ENCODE results near the gene XYLT1. TPM values are rescaled to one million over a fixed set of nuclear protein-coding genes. Genes with fewer than 3 reads are reported as not detected.

Gene XYLT1
- total RNA-seq, 2 donors from 2014 or later, result 5.1 to 19.3 TPM

DNA sequence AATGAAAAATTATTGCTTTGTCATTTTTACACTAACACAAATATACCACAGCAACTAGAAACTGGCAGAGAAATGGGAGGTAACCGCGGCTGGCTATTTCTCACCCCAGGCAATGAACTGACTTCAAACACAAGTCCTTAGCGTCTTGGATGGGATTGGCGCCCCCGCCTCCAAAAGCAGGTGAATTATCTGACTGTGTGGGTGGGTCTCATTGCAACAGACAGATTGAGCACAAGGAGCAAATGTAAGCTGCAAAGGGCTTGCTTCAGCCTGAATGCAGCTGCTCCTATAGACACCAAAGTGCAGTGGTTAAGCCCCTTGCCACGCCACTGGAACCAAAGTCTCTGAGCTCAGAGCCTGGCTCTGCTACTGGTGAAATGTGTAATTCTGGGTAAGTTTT, 225.0 kb downstream of the XYLT1 start:
- no peaks in the 10 kb centered on the region for H3K9me3 ChIP-seq
- H3K4me1 ChIP-seq (replicated peaks), result no peaks in the 10 kb centered on the region
- H3K36me3 ChIP-seq, result no peaks in the 10 kb centered on the region
- H3K4me3 ChIP-seq, result no peak overlapping the region
- no peaks in the 10 kb centered on the region for H3K27me3 ChIP-seq (replicated peaks; ENCODE audit: insufficient read depth)
- DNase-seq (ENCODE audit: low spot score), result no peak
- 62% methylated on average over 6 of the region's 6 CpGs for WGBS
- TF ChIP-seq POLR2A (IDR thresholded peaks at IDR 0.05) (no peak), POLR2AphosphoS5 (IDR thresholded peaks at IDR 0.05) (no peak)
- TF ChIP-seq, protein P1, sequence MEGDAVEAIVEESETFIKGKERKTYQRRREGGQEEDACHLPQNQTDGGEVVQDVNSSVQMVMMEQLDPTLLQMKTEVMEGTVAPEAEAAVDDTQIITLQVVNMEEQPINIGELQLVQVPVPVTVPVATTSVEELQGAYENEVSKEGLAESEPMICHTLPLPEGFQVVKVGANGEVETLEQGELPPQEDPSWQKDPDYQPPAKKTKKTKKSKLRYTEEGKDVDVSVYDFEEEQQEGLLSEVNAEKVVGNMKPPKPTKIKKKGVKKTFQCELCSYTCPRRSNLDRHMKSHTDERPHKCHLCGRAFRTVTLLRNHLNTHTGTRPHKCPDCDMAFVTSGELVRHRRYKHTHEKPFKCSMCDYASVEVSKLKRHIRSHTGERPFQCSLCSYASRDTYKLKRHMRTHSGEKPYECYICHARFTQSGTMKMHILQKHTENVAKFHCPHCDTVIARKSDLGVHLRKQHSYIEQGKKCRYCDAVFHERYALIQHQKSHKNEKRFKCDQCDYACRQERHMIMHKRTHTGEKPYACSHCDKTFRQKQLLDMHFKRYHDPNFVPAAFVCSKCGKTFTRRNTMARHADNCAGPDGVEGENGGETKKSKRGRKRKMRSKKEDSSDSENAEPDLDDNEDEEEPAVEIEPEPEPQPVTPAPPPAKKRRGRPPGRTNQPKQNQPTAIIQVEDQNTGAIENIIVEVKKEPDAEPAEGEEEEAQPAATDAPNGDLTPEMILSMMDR (IDR thresholded peaks at IDR 0.05), result no peak
- no peak overlapping the region for H3K27ac ChIP-seq
- intact Hi-C loops (cut with DNase I), result no loop called here

DNA sequence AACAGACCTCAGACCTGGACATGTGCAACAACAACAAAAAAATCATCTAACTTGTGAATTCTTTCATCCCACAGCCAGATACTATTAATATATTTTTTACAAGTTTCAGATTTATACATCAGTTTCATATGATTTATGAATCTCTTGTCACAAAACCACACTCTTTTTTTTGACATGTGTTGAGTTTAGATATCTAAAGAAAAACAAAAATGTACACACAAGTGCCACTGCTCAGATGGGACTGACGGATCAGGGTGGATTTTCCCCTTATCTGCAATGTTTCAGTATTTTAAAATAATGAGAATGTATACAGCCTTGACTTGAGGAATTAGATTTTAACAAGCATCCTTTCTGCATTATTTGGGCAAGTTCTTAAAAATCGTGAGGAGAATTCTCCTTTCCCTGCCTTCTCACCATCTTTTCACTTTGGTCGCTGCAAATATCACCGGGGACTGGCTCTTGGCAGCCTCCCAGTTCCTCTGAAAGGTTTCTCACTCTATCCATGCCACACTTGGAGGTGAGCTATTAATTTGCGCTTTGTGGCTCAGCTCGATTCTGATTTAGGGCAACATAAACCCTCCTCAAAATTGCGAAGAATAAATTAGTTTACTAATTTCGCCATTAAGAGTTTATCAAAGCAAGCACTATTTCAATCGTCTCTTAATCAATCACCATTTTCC, 225.7 kb downstream of the XYLT1 start:
- no peaks in the 10 kb centered on the region for H3K27me3 ChIP-seq (replicated peaks; ENCODE audit: insufficient read depth)
- no peak overlapping the region for H3K4me3 ChIP-seq
- no peak overlapping the region for H3K27ac ChIP-seq
- TF ChIP-seq, protein P1 (IDR thresholded peaks at IDR 0.05), result no peak
- no peak for TF ChIP-seq POLR2A (IDR thresholded peaks at IDR 0.05)
- no peak for TF ChIP-seq POLR2AphosphoS5 (IDR thresholded peaks at IDR 0.05)
- WGBS, result 67% methylated on average over 9 of the region's 9 CpGs
- intact Hi-C loops (cut with DNase I), result no loop called here
- no peak for DNase-seq (ENCODE audit: low spot score)
- no peaks in the 10 kb centered on the region for H3K9me3 ChIP-seq
- H3K36me3 ChIP-seq, result no peaks in the 10 kb centered on the region
- H3K4me1 ChIP-seq (replicated peaks), result no peaks in the 10 kb centered on the region

DNA sequence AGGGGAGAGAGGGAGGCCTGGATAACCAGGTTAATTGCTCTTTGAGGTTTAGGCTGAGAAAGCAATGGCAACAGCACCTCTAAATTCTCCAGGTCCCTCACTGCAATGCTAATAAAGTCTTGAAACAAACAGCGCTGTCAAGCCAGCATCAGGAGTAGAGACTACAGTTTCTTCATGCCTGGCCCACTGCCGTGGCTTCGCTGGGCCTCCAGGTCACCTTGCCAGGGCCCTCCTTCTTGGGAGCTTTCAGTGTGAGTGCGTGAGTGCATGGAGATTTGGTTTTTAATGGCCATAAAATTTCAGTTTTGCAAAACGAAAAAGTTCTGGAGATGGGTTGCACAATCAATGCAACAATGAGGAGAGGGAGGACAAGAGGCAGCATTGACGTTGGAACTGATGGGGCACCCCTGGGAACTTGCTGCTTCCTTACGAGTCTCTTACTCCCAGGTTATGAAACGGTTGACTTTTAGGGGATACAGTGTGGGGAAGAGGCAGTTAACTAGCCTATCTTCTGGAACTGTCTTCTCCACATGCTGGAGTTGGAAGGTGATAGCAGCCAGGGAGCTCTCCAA, 229.4 kb downstream of the XYLT1 start:
- H3K4me1 ChIP-seq (replicated peaks), result no peaks in the 10 kb centered on the region
- no peaks in the 10 kb centered on the region for H3K36me3 ChIP-seq
- H3K9me3 ChIP-seq, result no peaks in the 10 kb centered on the region
- no peaks in the 10 kb centered on the region for H3K27me3 ChIP-seq (replicated peaks; ENCODE audit: insufficient read depth)
- 81% methylated on average over 8 of the region's 8 CpGs for WGBS
- TF ChIP-seq POLR2A (IDR thresholded peaks at IDR 0.05) (no peak), POLR2AphosphoS5 (IDR thresholded peaks at IDR 0.05) (no peak)
- TF ChIP-seq, protein P1 (IDR thresholded peaks at IDR 0.05), result no peak
- no peak for DNase-seq (ENCODE audit: low spot score)
- intact Hi-C loops (cut with DNase I), result no loop called here
- H3K4me3 ChIP-seq, result no peak overlapping the region
- no peak overlapping the region for H3K27ac ChIP-seq

DNA sequence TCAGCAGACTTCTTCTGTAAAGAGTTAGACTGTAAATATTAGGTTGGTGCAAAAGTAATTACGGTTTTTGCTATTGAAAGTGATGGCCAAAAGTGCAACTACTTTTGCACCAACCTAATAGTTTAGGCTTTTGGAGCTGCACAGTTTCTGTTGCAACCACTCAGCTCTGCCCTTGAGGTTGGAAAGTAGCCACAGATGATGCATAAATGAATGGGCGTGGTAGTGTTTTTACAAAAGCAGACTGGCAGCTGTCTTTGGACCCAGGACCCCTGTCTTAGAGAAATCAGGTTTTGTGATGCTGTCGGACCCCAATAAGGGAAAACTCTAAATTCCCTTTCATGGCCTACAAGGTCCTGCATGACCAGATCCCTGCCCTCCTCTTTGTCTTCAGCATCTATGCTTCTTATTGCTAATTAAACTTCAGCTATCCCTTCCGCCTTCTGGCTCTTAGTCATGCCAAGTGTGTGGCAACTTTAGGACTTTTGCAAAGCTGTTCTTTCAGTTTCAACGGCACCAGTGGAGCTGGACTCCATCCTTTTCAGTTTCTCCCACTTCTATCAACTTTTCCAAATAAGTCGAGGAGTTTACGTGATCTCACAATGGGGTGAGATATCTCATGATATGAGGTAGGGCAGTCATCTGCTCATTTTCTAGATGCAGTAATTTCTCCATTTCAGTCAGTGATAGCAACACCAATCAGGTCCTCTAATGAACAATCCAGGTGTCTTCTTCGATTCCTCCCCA, 232.3 kb downstream of the XYLT1 start:
- intact Hi-C loops (cut with DNase I), result loop anchor here (10.0 kb wide), 1 partner anchor 336 kb away; no protein-coding TSS in a partner anchor
- H3K9me3 ChIP-seq, result no peaks in the 10 kb centered on the region
- no peak overlapping the region for H3K4me3 ChIP-seq
- no peaks in the 10 kb centered on the region for H3K27me3 ChIP-seq (replicated peaks; ENCODE audit: insufficient read depth)
- TF ChIP-seq, protein P1 (IDR thresholded peaks at IDR 0.05), result no peak
- TF ChIP-seq POLR2AphosphoS5 (IDR thresholded peaks at IDR 0.05), result no peak
- no peak for TF ChIP-seq POLR2A (IDR thresholded peaks at IDR 0.05)
- no peak overlapping the region for H3K27ac ChIP-seq
- DNase-seq (ENCODE audit: low spot score), result no peak
- no peaks in the 10 kb centered on the region for H3K4me1 ChIP-seq (replicated peaks)
- 93% methylated on average over 8 of the region's 8 CpGs for WGBS
- H3K36me3 ChIP-seq, result no peaks in the 10 kb centered on the region
